ENCODE measurements around the gene PTPRO. TPM values are rescaled to one million over a fixed set of nuclear protein-coding genes. Genes with fewer than 3 reads are reported as not detected.

Gene PTPRO
- total RNA-seq, 1 experiment from 2014 or later = not detected

DNA sequence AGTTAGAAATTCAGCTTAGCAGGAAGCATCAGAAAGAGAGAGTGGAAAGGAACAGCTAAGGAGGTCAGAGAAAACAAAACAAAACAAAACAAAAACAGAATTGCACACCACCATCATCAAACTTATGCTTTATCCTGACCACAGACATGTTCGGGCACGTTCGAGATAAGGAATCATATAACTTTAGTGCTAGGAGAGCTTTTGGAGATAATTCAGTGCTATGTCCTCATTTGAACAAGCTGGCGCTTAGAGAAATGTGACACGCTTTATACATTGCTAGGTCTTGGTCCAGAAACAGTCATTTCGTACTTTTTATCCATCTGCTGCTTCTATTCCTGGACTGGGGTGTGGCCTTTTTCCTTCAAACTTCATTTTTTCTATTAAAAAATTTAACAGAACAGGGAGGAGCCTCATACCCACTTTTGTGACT lies 213.1 kb downstream of the PTPRO start:
- Histone ChIP-seq H3K4me2 (ENCODE audit: low read length) (no peak overlapping the region), H3K4me1 (ENCODE audit: insufficient read depth, low read length) (no peaks in the 10 kb centered on the region), H3F3A (ENCODE audit: low read length, unreplicated experiment) (no peaks in the 10 kb centered on the region), H3K27ac (ENCODE audit: low read length) (no peak overlapping the region), H3K27me3 (ENCODE audit: low read length) (no peaks in the 10 kb centered on the region), H3K36me3 (ENCODE audit: low read depth, low read length) (no peaks in the 10 kb centered on the region), H3K79me2 (ENCODE audit: low read length) (no peaks in the 10 kb centered on the region), H2AFZ (ENCODE audit: low read length) (no peak overlapping the region), H4K20me1 (ENCODE audit: low read length) (no peaks in the 10 kb centered on the region), H3K9me2 (replicated peaks; ENCODE audit: low read length) (no peaks in the 10 kb centered on the region), H3K4me3 (ENCODE audit: low read length) (no peak overlapping the region), H3K9ac (ENCODE audit: low read length) (no peak overlapping the region), H3K9me3 (ENCODE audit: low read length) (no peaks in the 10 kb centered on the region)
- BruUV-seq (replicated peaks) = no TSS peak
- ChIA-PET POLR2A (ENCODE audit: unreplicated experiment) (no interaction called here), CTCF (no interaction called here)
- intact Hi-C loops (cut with micrococcal nuclease) = no loop called here
- ATAC-seq (no peak), DNase-seq (no peak)
- TF ChIP-seq, protein P1, sequence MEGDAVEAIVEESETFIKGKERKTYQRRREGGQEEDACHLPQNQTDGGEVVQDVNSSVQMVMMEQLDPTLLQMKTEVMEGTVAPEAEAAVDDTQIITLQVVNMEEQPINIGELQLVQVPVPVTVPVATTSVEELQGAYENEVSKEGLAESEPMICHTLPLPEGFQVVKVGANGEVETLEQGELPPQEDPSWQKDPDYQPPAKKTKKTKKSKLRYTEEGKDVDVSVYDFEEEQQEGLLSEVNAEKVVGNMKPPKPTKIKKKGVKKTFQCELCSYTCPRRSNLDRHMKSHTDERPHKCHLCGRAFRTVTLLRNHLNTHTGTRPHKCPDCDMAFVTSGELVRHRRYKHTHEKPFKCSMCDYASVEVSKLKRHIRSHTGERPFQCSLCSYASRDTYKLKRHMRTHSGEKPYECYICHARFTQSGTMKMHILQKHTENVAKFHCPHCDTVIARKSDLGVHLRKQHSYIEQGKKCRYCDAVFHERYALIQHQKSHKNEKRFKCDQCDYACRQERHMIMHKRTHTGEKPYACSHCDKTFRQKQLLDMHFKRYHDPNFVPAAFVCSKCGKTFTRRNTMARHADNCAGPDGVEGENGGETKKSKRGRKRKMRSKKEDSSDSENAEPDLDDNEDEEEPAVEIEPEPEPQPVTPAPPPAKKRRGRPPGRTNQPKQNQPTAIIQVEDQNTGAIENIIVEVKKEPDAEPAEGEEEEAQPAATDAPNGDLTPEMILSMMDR (conservative IDR thresholded peaks at IDR 0.05; ENCODE audit: low read depth, low read length) = no peak
- TF ChIP-seq EZH2 (IDR thresholded peaks at IDR 0.05; ENCODE audit: low read length, unreplicated experiment) = no peak
- TF ChIP-seq EZH2phosphoT487 (IDR thresholded peaks at IDR 0.05; ENCODE audit: borderline replicate concordance, low read length) = no peak

DNA sequence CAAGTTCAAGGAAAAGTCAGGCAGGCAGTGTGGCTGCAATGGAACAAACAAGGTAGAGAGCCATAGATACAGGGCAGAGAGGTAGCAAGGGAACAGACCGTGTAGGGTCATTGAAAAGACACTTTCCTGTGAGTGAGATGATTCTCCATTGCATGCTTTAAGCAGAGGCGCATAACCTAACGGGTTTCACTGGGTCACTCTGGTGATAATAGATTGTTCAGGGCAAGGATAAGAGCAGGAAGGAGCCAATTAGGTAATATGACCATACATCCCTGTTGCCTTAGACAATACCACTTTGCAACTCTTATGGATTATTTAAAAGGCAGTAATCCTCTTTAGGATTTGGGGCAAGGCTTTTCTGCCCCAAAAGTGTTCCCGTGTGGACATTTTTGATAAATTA lies 214.1 kb downstream of the PTPRO start:
- Histone ChIP-seq H3K9me2 (replicated peaks; ENCODE audit: low read length) (no peaks in the 10 kb centered on the region), H3K36me3 (ENCODE audit: low read depth, low read length) (no peaks in the 10 kb centered on the region), H3K27ac (ENCODE audit: low read length) (no peak overlapping the region), H2AFZ (ENCODE audit: low read length) (no peak overlapping the region), H3K4me3 (ENCODE audit: low read length) (no peak overlapping the region), H3K9ac (ENCODE audit: low read length) (no peak overlapping the region), H3K9me3 (ENCODE audit: low read length) (no peaks in the 10 kb centered on the region), H3K4me2 (ENCODE audit: low read length) (no peak overlapping the region), H3K79me2 (ENCODE audit: low read length) (no peaks in the 10 kb centered on the region), H3K27me3 (ENCODE audit: low read length) (no peaks in the 10 kb centered on the region), H4K20me1 (ENCODE audit: low read length) (no peaks in the 10 kb centered on the region), H3F3A (ENCODE audit: low read length, unreplicated experiment) (no peaks in the 10 kb centered on the region), H3K4me1 (ENCODE audit: insufficient read depth, low read length) (no peaks in the 10 kb centered on the region)
- DNase-seq = no peak
- intact Hi-C loops (cut with micrococcal nuclease) = no loop called here
- no peak for TF ChIP-seq EZH2 (IDR thresholded peaks at IDR 0.05; ENCODE audit: low read length, unreplicated experiment)
- TF ChIP-seq, protein P1 (conservative IDR thresholded peaks at IDR 0.05; ENCODE audit: low read depth, low read length) = no peak
- TF ChIP-seq EZH2phosphoT487 (IDR thresholded peaks at IDR 0.05; ENCODE audit: borderline replicate concordance, low read length) = no peak
- ChIA-PET POLR2A (ENCODE audit: unreplicated experiment) (no interaction called here), CTCF (no interaction called here)
- ATAC-seq = no peak
- no TSS peak for BruUV-seq (replicated peaks)

- H3F3A ChIP-seq (ENCODE audit: low read length, unreplicated experiment) = no peaks in the 10 kb centered on the region
- no peaks in the 10 kb centered on the region for H3K9me3 ChIP-seq (ENCODE audit: low read length)
- BruUV-seq (replicated peaks) = no TSS peak
- ATAC-seq (no peak), DNase-seq (no peak)
- no peaks in the 10 kb centered on the region for H3K4me1 ChIP-seq (ENCODE audit: insufficient read depth, low read length)
- POLR2A ChIA-PET (ENCODE audit: unreplicated experiment) = no interaction called here
- no peaks in the 10 kb centered on the region for H3K36me3 ChIP-seq (ENCODE audit: low read depth, low read length)
- H3K4me3 ChIP-seq (ENCODE audit: low read length) = no peak overlapping the region
- H3K27ac ChIP-seq (ENCODE audit: low read length) = no peak overlapping the region
- no peak overlapping the region for H3K9ac ChIP-seq (ENCODE audit: low read length)
- no peak overlapping the region for H2AFZ ChIP-seq (ENCODE audit: low read length)
- no peaks in the 10 kb centered on the region for H4K20me1 ChIP-seq (ENCODE audit: low read length)
- CTCF ChIA-PET = no interaction called here
- no peak overlapping the region for H3K4me2 ChIP-seq (ENCODE audit: low read length)
- H3K27me3 ChIP-seq (ENCODE audit: low read length) = no peaks in the 10 kb centered on the region
- no peaks in the 10 kb centered on the region for H3K9me2 ChIP-seq (replicated peaks; ENCODE audit: low read length)
- H3K79me2 ChIP-seq (ENCODE audit: low read length) = no peaks in the 10 kb centered on the region
- intact Hi-C loops (cut with micrococcal nuclease) = no loop called here
- TF ChIP-seq, protein P1 (conservative IDR thresholded peaks at IDR 0.05; ENCODE audit: low read depth, low read length) = no peak
- TF ChIP-seq EZH2 (IDR thresholded peaks at IDR 0.05; ENCODE audit: low read length, unreplicated experiment) (no peak), EZH2phosphoT487 (IDR thresholded peaks at IDR 0.05; ENCODE audit: borderline replicate concordance, low read length) (no peak)
Measured at GRCh38 chr12:15538881-15539280, 216.6 kb downstream of the PTPRO start.
